SK-N-MC (cell line): Measurements from ENCODE around the gene PYGB.

Experiments used
- EZH2 ChIP-seq: fragments of 200-600 bp; sonication (generic); IDR thresholded peaks from one replicate; pipeline ENCODE4 v1.6.1; 2017; ENCODE audit warnings: antibody characterized with exemption
- FOXP2 ChIP-seq: optimal IDR thresholded peaks from 2 replicates; pipeline ENCODE3; 2011; ENCODE audit warnings: mild to moderate bottlenecking, moderate library complexity; ENCODE audit not compliant: insufficient read depth; ENCODE audit errors: extremely low read length, control extremely low read depth
- POLR2AphosphoS5 ChIP-seq: IDR thresholded peaks from 2 replicates; pipeline ENCODE4 v1.6.1; 2012; ENCODE audit warnings: mild to moderate bottlenecking, low read depth, low read length, borderline replicate concordance

GRCh38 chr20:25207149-25207959, 40.5 kb upstream of the PYGB start:
- TF ChIP-seq EZH2 = no peak
- no peak for TF ChIP-seq POLR2AphosphoS5
- no peak for TF ChIP-seq FOXP2
